SK-N-SH treated with all-trans-retinoic acid at 6 μM for 48 hours (cell line): ENCODE measurements around the gene SKI.

ENCODE experiments used
- ATAC-seq: fragments of 200-7000 bp; cut with Tn5 transposase; 3 replicates; pipeline ENCODE4 v1.9.1; 2020; ENCODE audit warnings: mild to moderate bottlenecking, moderate library complexity
- BACH2 ChIP-seq: fragments of 250-450 bp; sonication (Bioruptor Pico); IDR thresholded peaks from 2 replicates; pipeline ENCODE4 v1.9.0; 2021; ENCODE audit warnings: mild to moderate bottlenecking, borderline replicate concordance
- CREB5 ChIP-seq: fragments of 250-450 bp; sonication (Bioruptor Pico); IDR thresholded peaks from 2 replicates; pipeline ENCODE4 v1.5.1; 2020; ENCODE audit warnings: low read depth, mild to moderate bottlenecking, moderate library complexity
- CSDC2 ChIP-seq: fragments of 250-450 bp; sonication (Bioruptor Pico); IDR thresholded peaks from 2 replicates; pipeline ENCODE4 v1.5.0; 2020; ENCODE audit warnings: mild to moderate bottlenecking, moderate library complexity
- ESRRG ChIP-seq: fragments of 250-450 bp; sonication (Bioruptor Pico); IDR thresholded peaks from 2 replicates; pipeline ENCODE4 v1.6.1; 2021; ENCODE audit warnings: mild to moderate bottlenecking
- GLIS3 ChIP-seq: fragments of 250-450 bp; sonication (Bioruptor Pico); IDR thresholded peaks from 2 replicates; pipeline ENCODE4 v1.5.0; 2020; ENCODE audit warnings: mild to moderate bottlenecking, moderate library complexity
- ISL1 ChIP-seq: fragments of 250-450 bp; sonication (Bioruptor Pico); IDR thresholded peaks from 2 replicates; pipeline ENCODE4 v2.1.2; 2022; ENCODE audit warnings: mild to moderate bottlenecking, moderate library complexity
- PATZ1 ChIP-seq: fragments of 250-450 bp; sonication (Bioruptor Pico); IDR thresholded peaks from 2 replicates; pipeline ENCODE4 v1.8.0; 2020; ENCODE audit warnings: mild to moderate bottlenecking, moderate library complexity, borderline replicate concordance
- PPARA ChIP-seq: fragments of 250-450 bp; sonication (Bioruptor Pico); IDR thresholded peaks from 2 replicates; pipeline ENCODE4 v1.5.0; 2020; ENCODE audit warnings: mild to moderate bottlenecking, borderline replicate concordance
- SNAI2 ChIP-seq: fragments of 250-450 bp; sonication (Bioruptor Pico); IDR thresholded peaks from 2 replicates; pipeline ENCODE4 v1.5.0; 2020; ENCODE audit warnings: mild to moderate bottlenecking, moderate library complexity
- TCF4 ChIP-seq: fragments of 250-450 bp; sonication (Bioruptor Pico); IDR thresholded peaks from 2 replicates; pipeline ENCODE4 v1.8.0; 2021; ENCODE audit warnings: mild to moderate bottlenecking, moderate library complexity, borderline replicate concordance
- TSHZ2 ChIP-seq: fragments of 250-450 bp; sonication (Bioruptor Pico); IDR thresholded peaks from 2 replicates; pipeline ENCODE4 v1.5.0; 2020; ENCODE audit warnings: mild to moderate bottlenecking, moderate library complexity
- ZC3H10 ChIP-seq: fragments of 250-450 bp; sonication (Bioruptor Pico); IDR thresholded peaks from 2 replicates; pipeline ENCODE4 v1.5.1; 2021; ENCODE audit warnings: mild to moderate bottlenecking, moderate library complexity
- ZFP3 ChIP-seq: fragments of 250-450 bp; sonication (Bioruptor Pico); IDR thresholded peaks from 2 replicates; pipeline ENCODE4 v1.5.0; 2020; ENCODE audit warnings: mild to moderate bottlenecking, moderate library complexity
- ZFP30 ChIP-seq: fragments of 450-650 bp; formaldehyde crosslinking; IDR thresholded peaks from 2 replicates; pipeline ENCODE4 v1.5.0; 2022; ENCODE audit warnings: mild to moderate bottlenecking, moderate library complexity
- ZNF70 ChIP-seq: fragments of 450-650 bp; formaldehyde crosslinking; IDR thresholded peaks from 2 replicates; pipeline ENCODE4 v1.5.0; 2020; ENCODE audit warnings: mild to moderate bottlenecking, moderate library complexity
- ZNF8 ChIP-seq: fragments of 450-650 bp; formaldehyde crosslinking; IDR thresholded peaks from 2 replicates; pipeline ENCODE4 v1.5.0; 2020; ENCODE audit warnings: mild to moderate bottlenecking, moderate library complexity

SKI gene

GRCh38 chr1:2266301-2266975 lies 38.3 kb downstream of the SKI start:
- no peak for TF ChIP-seq CREB5 (CRISPR knock-in tag)
- TF ChIP-seq ZNF8 (CRISPR knock-in tag) = no peak
- TF ChIP-seq TCF4 (CRISPR knock-in tag) = no peak
- no peak for TF ChIP-seq TSHZ2 (CRISPR knock-in tag)
- TF ChIP-seq, all 23 proteins: peak for 0

GRCh38 chr1:2267051-2267830 lies 39.1 kb downstream of the SKI start:
- ATAC-seq = no peak
- TF ChIP-seq TSHZ2 (CRISPR knock-in tag) = no peak
- TF ChIP-seq, all 23 proteins: peak for 0

More at GRCh38 chr1:2266301-2266975, 38.3 kb downstream of the SKI start:
- ATAC-seq = no peak

- ATAC-seq = no peak
- TF ChIP-seq TCF4 (CRISPR knock-in tag) (no peak), PPARA (CRISPR knock-in tag) (no peak), GLIS3 (CRISPR knock-in tag) (no peak), ZNF70 (CRISPR knock-in tag) (no peak), ISL1 (CRISPR knock-in tag) (no peak), CREB5 (CRISPR knock-in tag) (no peak)
Measured at GRCh38 chr1:2267862-2268261, 39.7 kb downstream of the SKI start.

- no peak for TF ChIP-seq ZNF70 (CRISPR knock-in tag)
- TF ChIP-seq GLIS3 (CRISPR knock-in tag) = no peak
- TF ChIP-seq PATZ1 = no peak
- TF ChIP-seq ZFP3 (CRISPR knock-in tag) = no peak
- no peak for TF ChIP-seq ESRRG
- TF ChIP-seq ISL1 (CRISPR knock-in tag) = no peak
- no peak for TF ChIP-seq CSDC2 (CRISPR knock-in tag)
- no peak for TF ChIP-seq SNAI2 (CRISPR knock-in tag)
- no peak for TF ChIP-seq ZFP30 (CRISPR knock-in tag)
- no peak for TF ChIP-seq ZC3H10
- TF ChIP-seq CREB5 (CRISPR knock-in tag) = no peak
- TF ChIP-seq BACH2 = no peak
- ATAC-seq = no peak
Measured at GRCh38 chr1:2268285-2269056, 40.4 kb downstream of the SKI start.
